ENCODE measurements around the gene GLT6D1. TPM values are rescaled to one million over a fixed set of nuclear protein-coding genes. Genes with fewer than 3 reads are reported as not detected.

GLT6D1 gene, protein sequence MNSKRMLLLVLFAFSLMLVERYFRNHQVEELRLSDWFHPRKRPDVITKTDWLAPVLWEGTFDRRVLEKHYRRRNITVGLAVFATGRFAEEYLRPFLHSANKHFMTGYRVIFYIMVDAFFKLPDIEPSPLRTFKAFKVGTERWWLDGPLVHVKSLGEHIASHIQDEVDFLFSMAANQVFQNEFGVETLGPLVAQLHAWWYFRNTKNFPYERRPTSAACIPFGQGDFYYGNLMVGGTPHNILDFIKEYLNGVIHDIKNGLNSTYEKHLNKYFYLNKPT
- not detected for total RNA-seq
- long read RNA-seq = 0 reads

DNA sequence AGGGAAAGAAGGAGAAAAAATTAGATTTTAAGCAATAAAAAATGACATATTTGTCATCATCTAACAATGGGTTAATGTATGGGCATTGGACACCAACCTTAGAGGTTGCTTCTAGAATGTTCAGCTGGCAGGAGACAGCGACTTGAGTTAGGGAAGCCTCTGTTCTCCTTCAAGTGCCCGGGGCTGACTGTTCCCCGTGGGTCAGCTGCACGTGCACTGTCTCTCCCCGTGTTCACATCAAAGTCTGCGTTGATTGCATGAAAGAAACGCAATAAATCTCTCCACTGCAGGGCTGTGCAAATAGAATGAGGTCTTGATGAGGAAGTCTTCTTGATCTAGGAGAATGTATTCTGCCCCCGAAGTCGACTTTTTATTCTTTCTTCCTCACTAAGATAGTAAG lies at the start of gene GLT6D1:
Gene GLT6D1 (minus strand): TSS at position 345 of the 400 bp plus-strand sequence. CDS start 353 bp downstream, outside the sequence.
- Histone ChIP-seq H3K4me1 (no peaks in the 10 kb centered on the region), H3K36me3 (no peaks in the 10 kb centered on the region), H3K4me3 (no peak within 1 kb of the TSS), H3K27ac (replicated peaks) (no peak within 1 kb of the TSS), H3K27me3 (ENCODE audit: low read depth) (peaks cover 78% of the 10 kb centered on the region), H3K9me3 (replicated peaks) (peaks cover 9% of the 10 kb centered on the region)
- no peak for DNase-seq
- intact Hi-C loops (cut with micrococcal nuclease) = no loop called here
- TF ChIP-seq, protein P1, sequence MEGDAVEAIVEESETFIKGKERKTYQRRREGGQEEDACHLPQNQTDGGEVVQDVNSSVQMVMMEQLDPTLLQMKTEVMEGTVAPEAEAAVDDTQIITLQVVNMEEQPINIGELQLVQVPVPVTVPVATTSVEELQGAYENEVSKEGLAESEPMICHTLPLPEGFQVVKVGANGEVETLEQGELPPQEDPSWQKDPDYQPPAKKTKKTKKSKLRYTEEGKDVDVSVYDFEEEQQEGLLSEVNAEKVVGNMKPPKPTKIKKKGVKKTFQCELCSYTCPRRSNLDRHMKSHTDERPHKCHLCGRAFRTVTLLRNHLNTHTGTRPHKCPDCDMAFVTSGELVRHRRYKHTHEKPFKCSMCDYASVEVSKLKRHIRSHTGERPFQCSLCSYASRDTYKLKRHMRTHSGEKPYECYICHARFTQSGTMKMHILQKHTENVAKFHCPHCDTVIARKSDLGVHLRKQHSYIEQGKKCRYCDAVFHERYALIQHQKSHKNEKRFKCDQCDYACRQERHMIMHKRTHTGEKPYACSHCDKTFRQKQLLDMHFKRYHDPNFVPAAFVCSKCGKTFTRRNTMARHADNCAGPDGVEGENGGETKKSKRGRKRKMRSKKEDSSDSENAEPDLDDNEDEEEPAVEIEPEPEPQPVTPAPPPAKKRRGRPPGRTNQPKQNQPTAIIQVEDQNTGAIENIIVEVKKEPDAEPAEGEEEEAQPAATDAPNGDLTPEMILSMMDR (IDR thresholded peaks at IDR 0.05; ENCODE audit: borderline replicate concordance) = no peak

DNA sequence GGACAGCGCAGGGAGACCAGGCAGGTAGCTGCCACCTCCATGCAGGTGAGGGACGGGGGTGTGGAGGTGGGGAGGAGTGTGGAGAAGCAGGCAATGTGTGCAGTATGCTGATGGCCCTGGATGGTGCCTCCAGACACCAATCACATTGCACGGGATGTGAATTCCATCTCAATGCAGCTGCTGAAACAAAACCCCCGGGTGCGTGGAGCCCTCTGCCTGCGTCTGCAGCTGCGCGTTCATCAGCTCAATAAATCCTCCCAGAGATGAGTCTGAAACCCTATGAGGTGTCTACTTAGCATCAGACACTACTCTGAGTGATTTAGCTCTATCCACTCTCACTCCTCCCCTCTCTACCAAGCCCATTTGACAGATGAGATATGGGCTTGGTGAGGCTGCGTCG lies 49.7 kb upstream of the GLT6D1 start:
- TF ChIP-seq, protein P1 (IDR thresholded peaks at IDR 0.05; ENCODE audit: borderline replicate concordance) = no peak
- DNase-seq = no peak
- Histone ChIP-seq H3K27me3 (ENCODE audit: low read depth) (peaks cover 80% of the 10 kb centered on the region), H3K4me3 (no peak overlapping the region), H3K9me3 (replicated peaks) (no peaks in the 10 kb centered on the region), H3K36me3 (no peaks in the 10 kb centered on the region), H3K4me1 (no peaks in the 10 kb centered on the region), H3K27ac (replicated peaks) (no peak overlapping the region)
- intact Hi-C loops (cut with micrococcal nuclease) = no loop called here

DNA sequence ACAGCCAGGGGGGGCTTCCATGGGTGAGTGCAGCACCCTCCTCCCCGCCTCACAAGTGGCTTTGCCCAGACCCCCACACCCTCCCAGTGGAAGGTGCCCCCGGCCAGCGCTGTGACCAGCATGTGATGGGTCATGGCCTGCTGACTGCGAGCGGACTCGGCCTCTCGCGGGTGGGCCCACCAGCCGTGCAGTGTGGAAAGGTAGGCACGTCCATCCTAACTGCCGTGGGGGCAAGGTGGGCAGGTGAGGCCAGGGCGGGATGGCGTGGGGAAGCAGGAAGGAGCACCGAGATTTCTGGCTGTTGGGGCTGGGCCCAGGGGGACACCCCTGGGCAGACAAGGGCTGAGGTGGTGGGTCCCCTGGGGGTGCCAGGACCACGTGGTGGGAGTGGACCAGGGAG lies 47.9 kb upstream of the GLT6D1 start:
- TF ChIP-seq, protein P1 (IDR thresholded peaks at IDR 0.05; ENCODE audit: borderline replicate concordance) = no peak
- Histone ChIP-seq H3K27me3 (ENCODE audit: low read depth) (peaks cover 81% of the 10 kb centered on the region), H3K4me1 (no peaks in the 10 kb centered on the region), H3K36me3 (no peaks in the 10 kb centered on the region), H3K9me3 (replicated peaks) (no peaks in the 10 kb centered on the region), H3K27ac (replicated peaks) (no peak overlapping the region), H3K4me3 (no peak overlapping the region)
- DNase-seq = no peak
- intact Hi-C loops (cut with micrococcal nuclease) = no loop called here

DNA sequence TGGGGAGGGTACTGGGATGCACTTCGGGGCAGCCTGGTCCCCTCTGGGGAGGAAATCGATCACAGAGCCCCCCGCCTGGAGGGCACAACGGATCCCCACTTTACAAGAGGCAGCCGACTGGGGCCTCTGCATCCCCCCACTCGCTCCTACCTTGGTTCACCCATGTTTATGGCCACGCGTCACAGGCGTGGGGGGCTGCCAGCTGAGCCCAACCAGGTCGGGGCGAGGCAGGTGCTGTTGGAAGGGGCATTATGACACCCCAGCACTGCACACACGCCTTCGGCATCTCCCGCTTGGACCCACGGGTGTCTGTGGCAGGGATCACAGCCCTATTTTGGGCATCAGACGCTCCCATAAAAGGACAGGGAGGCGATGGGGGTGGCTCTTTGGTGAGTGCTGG lies 45.4 kb upstream of the GLT6D1 start:
- no peaks in the 10 kb centered on the region for H3K36me3 ChIP-seq
- intact Hi-C loops (cut with micrococcal nuclease) = no loop called here
- TF ChIP-seq, protein P1 (IDR thresholded peaks at IDR 0.05; ENCODE audit: borderline replicate concordance) = no peak
- H3K4me3 ChIP-seq = no peak overlapping the region
- H3K4me1 ChIP-seq = no peaks in the 10 kb centered on the region
- peaks cover 79% of the 10 kb centered on the region for H3K27me3 ChIP-seq (ENCODE audit: low read depth)
- no peak for DNase-seq
- no peak overlapping the region for H3K27ac ChIP-seq (replicated peaks)
- H3K9me3 ChIP-seq (replicated peaks) = no peaks in the 10 kb centered on the region

DNA sequence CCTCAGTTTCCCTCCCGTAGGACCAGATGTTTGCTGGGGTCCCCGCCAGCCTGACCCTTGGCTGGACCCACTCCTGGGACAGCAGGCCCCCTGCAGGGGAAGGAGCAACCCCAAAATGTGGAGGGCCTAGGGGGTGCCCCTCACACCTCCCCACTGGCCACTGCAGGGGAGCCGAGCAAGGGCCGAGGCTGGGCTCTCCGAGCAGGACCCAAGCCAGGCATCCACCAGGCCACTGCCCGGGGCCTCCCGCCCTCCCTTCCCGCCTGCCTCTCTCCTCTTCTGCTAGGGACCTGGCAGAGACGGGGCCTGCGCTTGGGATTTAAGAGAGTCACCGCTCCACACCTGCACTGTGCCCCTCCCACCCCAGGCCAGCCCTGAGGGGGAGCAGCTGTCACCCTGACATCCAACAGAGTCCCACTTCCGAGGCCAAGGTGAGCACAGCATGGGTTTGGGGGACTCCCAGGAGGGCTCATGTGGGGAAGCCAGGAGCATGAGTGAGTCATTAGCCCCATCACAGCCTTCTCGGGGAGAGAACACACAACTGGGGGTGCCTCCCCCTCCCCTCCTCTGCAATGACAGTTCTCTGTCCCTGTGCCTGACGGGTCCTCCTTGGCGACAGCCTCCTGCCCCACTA lies 44.2 kb upstream of the GLT6D1 start:
- no peaks in the 10 kb centered on the region for H3K36me3 ChIP-seq
- no peaks in the 10 kb centered on the region for H3K9me3 ChIP-seq (replicated peaks)
- peaks cover 68% of the 10 kb centered on the region for H3K27me3 ChIP-seq (ENCODE audit: low read depth)
- DNase-seq = no peak
- intact Hi-C loops (cut with micrococcal nuclease) = no loop called here
- TF ChIP-seq, protein P1 (IDR thresholded peaks at IDR 0.05; ENCODE audit: borderline replicate concordance) = no peak
- H3K27ac ChIP-seq (replicated peaks) = no peak overlapping the region
- no peaks in the 10 kb centered on the region for H3K4me1 ChIP-seq
- H3K4me3 ChIP-seq = no peak overlapping the region

Data from left ventricle myocardium inferior (tissue), 1 donor.